HFF-Myc (cell line): ENCODE results near the gene CMPK2.
A peak's percentile ranks its signal among the peaks of the same experiment; 100 is the strongest.

Experiments used
- DNase-seq: peaks from one replicate; pipeline ENCODE4 v3.0.0-alpha.2; 2011; ENCODE audit warnings: low read depth; ENCODE audit errors: extremely low read depth
- H3K4me3 ChIP-seq: replicated peaks from 2 replicates; pipeline ENCODE4 v1.5.1; 2011; ENCODE audit warnings: low read depth, mild to moderate bottlenecking, control low read depth, low read length
- CTCF ChIP-seq: IDR thresholded peaks from 2 replicates; pipeline ENCODE4 v1.5.1; 2012; ENCODE audit warnings: mild to moderate bottlenecking, low read depth, low read length, control low read depth; ENCODE audit errors: missing control alignments

CMPK2 gene

DNA sequence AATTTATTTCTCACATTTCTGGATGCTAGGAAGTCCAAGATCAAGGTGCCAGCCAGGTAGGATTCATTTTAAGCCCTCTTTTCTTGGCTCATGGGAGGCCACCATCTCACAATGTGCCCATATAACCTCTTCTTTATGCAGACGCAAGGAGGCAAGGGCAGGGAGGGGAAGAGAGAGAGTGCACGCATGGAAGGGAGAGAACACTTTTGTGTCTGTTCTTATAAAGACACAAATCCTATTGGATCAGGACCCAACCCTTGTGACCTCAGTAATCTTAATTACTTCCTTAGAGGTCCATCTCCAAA is 32.5 kb downstream of the CMPK2 start:
- H3K4me3 ChIP-seq = no peak overlapping the region
- no peak for DNase-seq
- no peak for TF ChIP-seq CTCF

DNA sequence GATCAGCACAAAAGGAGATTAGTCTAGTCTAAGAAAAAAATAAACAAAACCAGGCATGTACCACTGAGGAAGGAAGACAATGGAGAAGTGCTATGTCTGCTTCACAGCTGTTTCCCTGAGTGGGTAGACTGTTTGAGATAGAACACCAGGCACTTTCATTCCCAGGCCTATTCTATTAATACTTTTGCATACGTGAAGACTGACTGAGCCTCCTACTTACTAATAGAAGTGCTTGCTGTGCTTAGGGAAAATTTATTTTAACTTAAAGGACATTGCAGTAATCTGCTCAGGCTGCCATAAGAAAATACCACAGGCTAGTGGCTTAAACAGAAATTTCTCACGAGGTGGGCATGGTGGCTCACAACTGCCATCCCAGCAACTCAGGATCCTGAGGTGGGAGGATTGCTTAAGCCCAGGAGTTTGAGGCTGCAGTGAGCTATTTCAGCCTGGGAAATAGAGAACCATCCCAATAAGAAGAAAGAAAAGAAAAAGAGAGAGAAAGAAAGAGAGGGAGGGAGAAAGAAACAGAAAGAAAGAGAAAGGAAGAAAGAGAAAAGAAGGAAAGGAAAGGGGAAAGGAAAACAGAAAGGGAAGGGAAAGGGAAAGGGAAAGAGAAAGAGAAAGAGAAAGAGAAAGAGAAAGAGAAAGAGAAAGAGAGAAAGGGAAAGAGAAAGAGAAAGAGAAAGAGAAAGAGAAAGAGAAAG is 33.0 kb downstream of the CMPK2 start:
- no peak overlapping the region for H3K4me3 ChIP-seq
- TF ChIP-seq CTCF = no peak

DNA sequence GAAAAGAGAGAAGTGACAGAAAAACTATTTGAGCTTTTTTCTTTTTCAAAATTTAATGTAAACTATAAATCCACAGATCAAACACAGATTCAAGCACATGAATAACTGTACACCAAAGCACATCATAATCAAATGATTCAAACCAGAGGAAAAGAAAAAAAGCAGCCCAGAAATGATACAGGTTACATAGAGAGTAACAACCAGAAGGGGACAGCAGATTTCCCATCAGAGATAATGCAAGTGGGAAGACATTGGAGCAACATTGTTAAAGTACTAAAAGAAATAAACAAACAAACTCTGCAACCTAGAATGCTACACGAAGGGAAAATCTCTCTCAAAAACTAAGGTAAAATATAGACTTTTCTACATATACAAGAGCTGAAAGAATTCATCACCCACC is 34.5 kb downstream of the CMPK2 start:
- no peak overlapping the region for H3K4me3 ChIP-seq
- DNase-seq = no peak
- no peak for TF ChIP-seq CTCF

More for the DNA sequence above, 33.0 kb downstream of the CMPK2 start:
- DNase-seq = no peak

- TF ChIP-seq CTCF = peak; percentile 13
- no peak for DNase-seq
- no peak overlapping the region for H3K4me3 ChIP-seq
Observed at GRCh38 chr2:6828299-6828584, 37.5 kb downstream of the CMPK2 start.

DNA sequence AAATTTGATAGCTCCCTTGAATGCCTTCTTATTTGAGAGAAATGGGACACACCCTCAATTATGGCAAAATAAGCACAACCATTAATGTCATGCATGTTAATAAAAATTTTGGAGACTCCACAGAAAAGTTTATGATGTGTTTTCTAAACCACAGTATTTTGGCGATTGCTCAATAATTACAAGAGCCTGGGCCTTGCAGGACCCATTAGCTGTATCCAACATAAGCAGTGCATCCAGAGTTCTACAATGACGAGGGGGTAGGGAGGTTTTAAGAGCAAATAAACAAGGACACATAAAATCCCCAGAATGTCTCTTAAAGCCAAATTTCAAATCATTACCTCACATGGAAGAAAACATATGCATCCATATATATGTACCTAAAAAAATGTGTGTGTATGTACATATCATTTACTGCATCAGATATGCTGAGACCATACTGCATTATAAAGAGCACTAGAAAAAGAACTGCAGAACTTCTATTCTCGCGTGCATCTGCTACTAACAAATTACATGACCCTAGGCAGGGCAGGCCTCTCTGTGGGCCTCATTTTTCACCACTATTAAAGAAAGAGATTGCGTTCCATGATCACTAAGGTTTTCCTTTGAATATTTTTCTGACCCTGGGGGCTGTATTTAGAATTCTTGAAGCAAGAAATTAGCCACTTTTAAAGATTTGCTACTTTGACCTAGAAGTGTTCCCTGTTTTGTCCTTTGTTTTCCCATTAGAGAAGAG is 38.0 kb downstream of the CMPK2 start:
- DNase-seq = no peak
- TF ChIP-seq CTCF = no peak
- H3K4me3 ChIP-seq = no peak overlapping the region

- TF ChIP-seq CTCF = peak; percentile 64
- H3K4me3 ChIP-seq = no peak overlapping the region
- peak; percentile 37 for DNase-seq
Observed at GRCh38 chr2:6826081-6826913, 39.4 kb downstream of the CMPK2 start.
